ENCODE data around the gene WAPL. TPM values are rescaled to one million over a fixed set of nuclear protein-coding genes. Genes with fewer than 3 reads are reported as not detected.

Gene WAPL
- total RNA-seq, 1 experiment from 2014 or later, result 49.4 TPM

DNA sequence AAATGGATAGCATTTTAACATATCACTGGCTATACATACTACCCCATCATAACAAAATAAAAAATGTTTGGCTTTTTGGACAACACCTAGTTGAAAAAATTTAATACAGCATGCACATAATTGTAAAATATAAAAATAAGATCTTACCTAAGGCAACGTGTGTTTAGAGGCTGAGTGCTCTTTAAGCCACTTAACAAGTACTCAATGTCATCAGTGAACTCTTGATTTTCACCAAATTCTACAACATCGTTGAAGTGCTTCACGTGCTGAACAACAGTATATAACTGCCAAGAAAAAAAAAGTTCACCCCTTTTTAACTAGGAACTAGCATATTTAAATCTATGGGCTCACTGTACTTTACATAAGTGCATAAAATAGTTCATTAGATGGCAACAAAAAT, 49.5 kb downstream of the WAPL start:
- intact Hi-C loops (cut with micrococcal nuclease; ENCODE audit: unreplicated experiment), result no loop called here
- Histone ChIP-seq H3K36me3 (ENCODE audit: insufficient read depth, low read length, poor library complexity, severe bottlenecking) (peaks cover 28% of the 10 kb centered on the region), H3K4me1 (ENCODE audit: insufficient read depth, low read length, poor library complexity, severe bottlenecking) (no peaks in the 10 kb centered on the region), H3K4me3 (ENCODE audit: low read depth, low read length, poor library complexity, severe bottlenecking) (no peak overlapping the region), H3K27ac (ENCODE audit: low read depth, low read length, poor library complexity, severe bottlenecking) (no peak overlapping the region), H3K9me3 (ENCODE audit: low read depth, low read length, poor library complexity, severe bottlenecking) (no peaks in the 10 kb centered on the region), H3K27me3 (replicated peaks; ENCODE audit: insufficient read depth, low read depth, low read length, poor library complexity) (no peaks in the 10 kb centered on the region)
- POLR2A ChIA-PET (ENCODE audit: low non-redundant PET), result no interaction called here
- no TSS peak for BruUV-seq (replicated peaks)
- TF ChIP-seq, protein P1, sequence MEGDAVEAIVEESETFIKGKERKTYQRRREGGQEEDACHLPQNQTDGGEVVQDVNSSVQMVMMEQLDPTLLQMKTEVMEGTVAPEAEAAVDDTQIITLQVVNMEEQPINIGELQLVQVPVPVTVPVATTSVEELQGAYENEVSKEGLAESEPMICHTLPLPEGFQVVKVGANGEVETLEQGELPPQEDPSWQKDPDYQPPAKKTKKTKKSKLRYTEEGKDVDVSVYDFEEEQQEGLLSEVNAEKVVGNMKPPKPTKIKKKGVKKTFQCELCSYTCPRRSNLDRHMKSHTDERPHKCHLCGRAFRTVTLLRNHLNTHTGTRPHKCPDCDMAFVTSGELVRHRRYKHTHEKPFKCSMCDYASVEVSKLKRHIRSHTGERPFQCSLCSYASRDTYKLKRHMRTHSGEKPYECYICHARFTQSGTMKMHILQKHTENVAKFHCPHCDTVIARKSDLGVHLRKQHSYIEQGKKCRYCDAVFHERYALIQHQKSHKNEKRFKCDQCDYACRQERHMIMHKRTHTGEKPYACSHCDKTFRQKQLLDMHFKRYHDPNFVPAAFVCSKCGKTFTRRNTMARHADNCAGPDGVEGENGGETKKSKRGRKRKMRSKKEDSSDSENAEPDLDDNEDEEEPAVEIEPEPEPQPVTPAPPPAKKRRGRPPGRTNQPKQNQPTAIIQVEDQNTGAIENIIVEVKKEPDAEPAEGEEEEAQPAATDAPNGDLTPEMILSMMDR (conservative IDR thresholded peaks at IDR 0.05; ENCODE audit: low read depth, low read length), result no peak
- no peak for TF ChIP-seq EZH2 (IDR thresholded peaks at IDR 0.05; ENCODE audit: borderline replicate concordance, low read depth, low read length, poor library complexity, severe bottlenecking)
- CTCF ChIA-PET, result no interaction called here
- DNase-seq (ENCODE audit: low spot score), result no peak

- intact Hi-C loops (cut with micrococcal nuclease; ENCODE audit: unreplicated experiment), result no loop called here
Observed at GRCh38 chr10:86461963-86462804, 59.4 kb downstream of the WAPL start.

GRCh38 chr10:86451604-86451960, 70.0 kb downstream of the WAPL start:
- ChIA-PET CTCF (no interaction called here), POLR2A (ENCODE audit: low non-redundant PET) (no interaction called here)
- BruUV-seq (replicated peaks), result no TSS peak
- H3K9me3 ChIP-seq (ENCODE audit: low read depth, low read length, poor library complexity, severe bottlenecking), result no peaks in the 10 kb centered on the region
- peaks cover 64% of the 10 kb centered on the region for H3K36me3 ChIP-seq (ENCODE audit: insufficient read depth, low read length, poor library complexity, severe bottlenecking)
- H3K27me3 ChIP-seq (replicated peaks; ENCODE audit: insufficient read depth, low read depth, low read length, poor library complexity), result no peaks in the 10 kb centered on the region
- H3K27ac ChIP-seq (ENCODE audit: low read depth, low read length, poor library complexity, severe bottlenecking), result no peak overlapping the region
- no peak overlapping the region for H3K4me3 ChIP-seq (ENCODE audit: low read depth, low read length, poor library complexity, severe bottlenecking)
- intact Hi-C loops (cut with micrococcal nuclease; ENCODE audit: unreplicated experiment), result no loop called here
- DNase-seq (ENCODE audit: low spot score), result no peak
- H3K4me1 ChIP-seq (ENCODE audit: insufficient read depth, low read length, poor library complexity, severe bottlenecking), result no peaks in the 10 kb centered on the region
- TF ChIP-seq, protein P1 (conservative IDR thresholded peaks at IDR 0.05; ENCODE audit: low read depth, low read length), result no peak
- TF ChIP-seq EZH2 (IDR thresholded peaks at IDR 0.05; ENCODE audit: borderline replicate concordance, low read depth, low read length, poor library complexity, severe bottlenecking), result no peak

More at GRCh38 chr10:86461963-86462804, 59.4 kb downstream of the WAPL start:
- no peaks in the 10 kb centered on the region for H3K9me3 ChIP-seq (ENCODE audit: low read depth, low read length, poor library complexity, severe bottlenecking)
- H3K36me3 ChIP-seq (ENCODE audit: insufficient read depth, low read length, poor library complexity, severe bottlenecking), result peaks cover 63% of the 10 kb centered on the region
- ChIA-PET POLR2A (ENCODE audit: low non-redundant PET) (no interaction called here), CTCF (no interaction called here)
- H3K4me1 ChIP-seq (ENCODE audit: insufficient read depth, low read length, poor library complexity, severe bottlenecking), result no peaks in the 10 kb centered on the region
- no peak for TF ChIP-seq EZH2 (IDR thresholded peaks at IDR 0.05; ENCODE audit: borderline replicate concordance, low read depth, low read length, poor library complexity, severe bottlenecking)
- TF ChIP-seq, protein P1 (conservative IDR thresholded peaks at IDR 0.05; ENCODE audit: low read depth, low read length), result no peak
- DNase-seq (ENCODE audit: low spot score), result no peak
- no peak overlapping the region for H3K4me3 ChIP-seq (ENCODE audit: low read depth, low read length, poor library complexity, severe bottlenecking)
- H3K27me3 ChIP-seq (replicated peaks; ENCODE audit: insufficient read depth, low read depth, low read length, poor library complexity), result no peaks in the 10 kb centered on the region
- no TSS peak for BruUV-seq (replicated peaks)
- H3K27ac ChIP-seq (ENCODE audit: low read depth, low read length, poor library complexity, severe bottlenecking), result peak overlapping the region; percentile 4
